ENCODE data around the gene FTSJ3. TPM values are rescaled to one million over a fixed set of nuclear protein-coding genes. Genes with fewer than 3 reads are reported as not detected.

Gene FTSJ3
- total RNA-seq, 1 experiment from 2014 or later: 75.9 TPM

- H3K9me3 Mint-ChIP-seq (ENCODE audit: unreplicated experiment): no peaks in the 10 kb centered on the region
- ChIA-PET CTCF (interaction anchor here (0.7 to 1.4 kb wide), 5 partner anchors 12 to 109 kb away, joined by 3 to 7 read pairs (median 4); no protein-coding TSS in a partner anchor), POLR2A (interaction anchor here (0.5 to 1.0 kb wide), 5 partner anchors 11 to 300 kb away, joined by 3 to 4 read pairs (median 3); partner anchors contain the start of genes CCDC47 and DDX42)
- H3K4me1 Mint-ChIP-seq (ENCODE audit: low read depth, unreplicated experiment): peaks cover 26% of the 10 kb centered on the region
- H3K27me3 Mint-ChIP-seq (ENCODE audit: insufficient read depth, unreplicated experiment): no peaks in the 10 kb centered on the region
- H3K27me3 ChIP-seq (replicated peaks; ENCODE audit: control insufficient read depth, insufficient read depth, low read length): no peaks in the 10 kb centered on the region
- H3K4me3 Mint-ChIP-seq (ENCODE audit: unreplicated experiment): peak overlapping the region; percentile 99
- H3K36me3 ChIP-seq (ENCODE audit: control insufficient read depth, insufficient read depth, low read length): peaks cover 7% of the 10 kb centered on the region
- peak; percentile 49 to 57 for DNase-seq
- H3K27ac Mint-ChIP-seq (ENCODE audit: unreplicated experiment): peak overlapping the region; percentile 87
- no peaks in the 10 kb centered on the region for H3K9me3 ChIP-seq
- peak overlapping the region; percentile 95 for H3K4me3 ChIP-seq (ENCODE audit: low read depth, low read length)
- no TSS peak for BruUV-seq (replicated peaks)
- TF ChIP-seq CTCF (IDR thresholded peaks at IDR 0.05; ENCODE audit: insufficient read depth in 1 of 2, low read depth in 1 of 2, low read length in 1 of 2, severe bottlenecking in 1 of 2, unreplicated experiment in 1 of 2): no peak
- intact Hi-C loops (cut with micrococcal nuclease; ENCODE audit: unreplicated experiment): loop anchor here (1.0 to 10.0 kb wide), 3 partner anchors 14 to 217 kb away; partner anchors contain the start of genes DDX42, FTSJ3, MAP3K3 and PSMC5
- H3K4me1 ChIP-seq: peaks cover 15% of the 10 kb centered on the region
- H3K36me3 Mint-ChIP-seq (ENCODE audit: insufficient read depth, unreplicated experiment): peaks cover 42% of the 10 kb centered on the region
Observed at GRCh38 chr17:63841350-63842172, 14.1 kb upstream of the FTSJ3 start.

GRCh38 chr17:63840591-63841349 is 13.3 kb upstream of the FTSJ3 start:
- CTCF ChIA-PET: interaction anchor here (1.2 to 1.4 kb wide), 3 partner anchors 11 to 14 kb away, joined by 4 to 7 read pairs (median 6); no protein-coding TSS in a partner anchor
- POLR2A ChIA-PET: interaction anchor here (0.5 to 1.0 kb wide), 3 partner anchors 13 to 300 kb away, joined by 3 to 4 read pairs (median 3); no protein-coding TSS in a partner anchor

More at GRCh38 chr17:63840591-63841349, 13.3 kb upstream of the FTSJ3 start:
- H3K9me3 ChIP-seq: no peaks in the 10 kb centered on the region
- Mint-ChIP-seq H3K4me3 (ENCODE audit: unreplicated experiment) (peak overlapping the region; percentile 99), H3K9me3 (ENCODE audit: unreplicated experiment) (no peaks in the 10 kb centered on the region), H3K36me3 (ENCODE audit: insufficient read depth, unreplicated experiment) (peaks cover 50% of the 10 kb centered on the region), H3K4me1 (ENCODE audit: low read depth, unreplicated experiment) (peaks cover 26% of the 10 kb centered on the region), H3K27me3 (ENCODE audit: insufficient read depth, unreplicated experiment) (no peaks in the 10 kb centered on the region), H3K27ac (ENCODE audit: unreplicated experiment) (peak overlapping the region; percentile 87)
- TF ChIP-seq CTCF (IDR thresholded peaks at IDR 0.05; ENCODE audit: insufficient read depth in 1 of 2, low read depth in 1 of 2, low read length in 1 of 2, severe bottlenecking in 1 of 2, unreplicated experiment in 1 of 2): no peak
- peaks cover 15% of the 10 kb centered on the region for H3K4me1 ChIP-seq
- DNase-seq: no peak
- peak overlapping the region; percentile 95 for H3K4me3 ChIP-seq (ENCODE audit: low read depth, low read length)
- H3K27me3 ChIP-seq (replicated peaks; ENCODE audit: control insufficient read depth, insufficient read depth, low read length): no peaks in the 10 kb centered on the region
- intact Hi-C loops (cut with micrococcal nuclease; ENCODE audit: unreplicated experiment): loop anchor here (10.0 kb wide), 1 partner anchor 216 kb away; the partner anchor contains the start of gene MAP3K3
- BruUV-seq (replicated peaks): no TSS peak
- peaks cover 7% of the 10 kb centered on the region for H3K36me3 ChIP-seq (ENCODE audit: control insufficient read depth, insufficient read depth, low read length)

Measured in Caco-2 (cell line).